GM23338 (cell line): ENCODE measurements around the gene CDIPT. TPM values are rescaled to one million over a fixed set of nuclear protein-coding genes. Genes with fewer than 3 reads are reported as not detected.

ENCODE experiments used
- ATAC-seq: fragments of 200-7000 bp; cut with Tn5 transposase; 3 replicates; pipeline ENCODE4 v1.9.1; 2020
- DNase-seq: peaks from one replicate; pipeline ENCODE4 v3.0.0-alpha.2; 2015; ENCODE audit warnings: low spot score
- H2AFZ ChIP-seq: fragments of 200-600 bp; sonication (generic); 2 replicates; pipeline ENCODE4 v1.8.0; 2016; ENCODE audit warnings: antibody characterized with exemption, mild to moderate bottlenecking, moderate library complexity
- H3F3A ChIP-seq: fragments of 200-600 bp; sonication (generic); replicated peaks from 2 replicates; pipeline ENCODE4 v1.8.0; 2017; ENCODE audit warnings: antibody characterized with exemption, mixed run types, low read depth
- H3K27ac ChIP-seq: fragments of 200-600 bp; sonication (generic); 2 replicates; pipeline ENCODE4 v1.6.1; 2016; ENCODE audit warnings: low read depth
- H3K27me3 ChIP-seq: fragments of 200-600 bp; sonication (generic); 2 replicates; pipeline ENCODE4 v1.8.0; 2016; ENCODE audit warnings: mild to moderate bottlenecking, mixed run types, moderate library complexity; ENCODE audit not compliant: insufficient read depth
- H3K36me3 ChIP-seq: fragments of 200-600 bp; sonication (generic); 2 replicates; pipeline ENCODE4 v1.8.0; 2016; ENCODE audit warnings: mild to moderate bottlenecking; ENCODE audit not compliant: insufficient read depth
- H3K4me1 ChIP-seq: fragments of 200-600 bp; sonication (generic); 2 replicates; pipeline ENCODE4 v1.8.0; 2016; ENCODE audit warnings: mild to moderate bottlenecking, moderate library complexity; ENCODE audit not compliant: insufficient read depth
- H3K4me2 ChIP-seq: fragments of 200-600 bp; sonication (generic); 2 replicates; pipeline ENCODE4 v1.7.1; 2017; ENCODE audit warnings: mixed run types
- H3K4me3 ChIP-seq: fragments of 200-600 bp; sonication (generic); 2 replicates; pipeline ENCODE4 v1.6.1; 2016; ENCODE audit warnings: mixed run types
- H3K79me2 ChIP-seq: fragments of 200-600 bp; sonication (generic); replicated peaks from 2 replicates; pipeline ENCODE4 v1.8.0; 2017; ENCODE audit warnings: mild to moderate bottlenecking; ENCODE audit not compliant: insufficient read depth
- H3K9me2 ChIP-seq: fragments of 200-600 bp; sonication (generic); 2 replicates; pipeline ENCODE4 v1.8.0; 2017; ENCODE audit not compliant: insufficient read depth
- H4K20me1 ChIP-seq: fragments of 200-600 bp; sonication (generic); replicated peaks from 2 replicates; pipeline ENCODE4 v1.8.0; 2017; ENCODE audit warnings: mild to moderate bottlenecking; ENCODE audit not compliant: insufficient read depth
- H3K27ac Mint-ChIP-seq: 2 replicates; pipeline ENCODE4 v1.8.0; 2020; ENCODE audit warnings: inconsistent platforms, mild to moderate bottlenecking, moderate library complexity, mixed read lengths
- H3K27me3 Mint-ChIP-seq: 3 replicates; pipeline ENCODE4 v1.8.0; 2022; ENCODE audit warnings: low read depth, mild to moderate bottlenecking, moderate library complexity, mixed read lengths, inconsistent platforms; ENCODE audit not compliant: insufficient read depth, poor library complexity
- H3K36me3 Mint-ChIP-seq: 3 replicates; pipeline ENCODE4 v1.8.0; 2021; ENCODE audit warnings: low read depth, mild to moderate bottlenecking, inconsistent platforms, moderate library complexity, mixed read lengths
- H3K4me1 Mint-ChIP-seq: 3 replicates; pipeline ENCODE4 v1.8.0; 2020; ENCODE audit warnings: mild to moderate bottlenecking, inconsistent platforms, mixed read lengths
- H3K4me3 Mint-ChIP-seq: 3 replicates; pipeline ENCODE4 v1.8.0; 2021; ENCODE audit warnings: moderate library complexity, mild to moderate bottlenecking, inconsistent platforms, mixed read lengths
- H3K9me3 Mint-ChIP-seq: 3 replicates; pipeline ENCODE4 v1.8.0; 2020; ENCODE audit warnings: moderate library complexity, mild to moderate bottlenecking, inconsistent platforms, mixed read lengths
- CREB1 ChIP-seq: fragments of 250-450 bp; sonication (Bioruptor Pico); IDR thresholded peaks from 2 replicates; pipeline ENCODE4 v1.5.0; 2020; ENCODE audit warnings: low read depth, mild to moderate bottlenecking, moderate library complexity
- EZH2 ChIP-seq: fragments of 200-600 bp; sonication (generic); IDR thresholded peaks from one replicate; pipeline ENCODE4 v1.8.0; 2017; ENCODE audit warnings: antibody characterized with exemption, mild to moderate bottlenecking, low read depth; ENCODE audit not compliant: unreplicated experiment
- EZH2phosphoT487 ChIP-seq: fragments of 200-600 bp; sonication (generic); IDR thresholded peaks from one replicate; pipeline ENCODE4 v1.8.1; 2018; ENCODE audit warnings: antibody characterized with exemption; ENCODE audit not compliant: unreplicated experiment
- JUNB ChIP-seq: IDR thresholded peaks from one replicate; pipeline ENCODE4 v1.6.1; 2016; ENCODE audit warnings: antibody characterized with exemption; ENCODE audit not compliant: unreplicated experiment
- NANOG ChIP-seq: IDR thresholded peaks from 2 replicates; pipeline ENCODE4 v1.6.1; 2016; ENCODE audit warnings: antibody characterized with exemption, borderline replicate concordance
- POLR2AphosphoS5 ChIP-seq: IDR thresholded peaks from 2 replicates; pipeline ENCODE4 v1.6.1; 2016; ENCODE audit warnings: antibody characterized with exemption, low read depth
- STAT1 ChIP-seq: IDR thresholded peaks from one replicate; pipeline ENCODE4 v1.6.1; 2016; ENCODE audit warnings: antibody characterized with exemption; ENCODE audit not compliant: unreplicated experiment
- ZNF114 ChIP-seq: fragments of 250-450 bp; sonication (Bioruptor Pico); IDR thresholded peaks from 2 replicates; pipeline ENCODE4 v1.5.0; 2020; ENCODE audit warnings: mild to moderate bottlenecking, moderate library complexity
- ZNF331 ChIP-seq: fragments of 250-450 bp; sonication (Bioruptor Pico); IDR thresholded peaks from 2 replicates; pipeline ENCODE4 v1.5.0; 2020; ENCODE audit warnings: low read depth, mild to moderate bottlenecking, moderate library complexity
- polyA plus RNA-seq: library from polyadenylated mRNA; unstranded; fragments of >200 nt; fragmentation: Nextera tagmentation; extraction: Ambion mirVana; gene quantifications from 2 replicates; pipeline ENCODE4 v1.2.1, GENCODE V29; 2016
- total RNA-seq: library from RNA; depleted of rRNA; stranded (reverse); fragments of >200 nt; shearing (Covaris generic); gene quantifications from 2 replicates; pipeline ENCODE4 v1.2.3, GENCODE V29; 2014
- TF ChIP-seq, protein P1 (sequence below): IDR thresholded peaks from 2 replicates; pipeline ENCODE4 v1.6.1; 2016; ENCODE audit warnings: antibody characterized with exemption
- TF ChIP-seq, protein P2 (sequence below), 2 experiments: fragments of 200-600 bp in 1 of 2; sonication (generic) in 1 of 2; conservative IDR thresholded peaks; 2 replicates each; pipeline versions ENCODE4 v1.5.1 to v1.6.1; 2016 to 2017; ENCODE audit warnings: antibody characterized with exemption in 2 of 2, low read depth in 2 of 2, mild to moderate bottlenecking in 2 of 2, moderate library complexity in 1 of 2
- TF ChIP-seq, protein P3 (sequence below): IDR thresholded peaks from one replicate; pipeline ENCODE4 v1.6.1; 2018; ENCODE audit warnings: antibody characterized with exemption; ENCODE audit not compliant: unreplicated experiment
- TF ChIP-seq, protein P4 (sequence below): fragments of 250-450 bp; sonication (Bioruptor Pico); IDR thresholded peaks from 2 replicates; pipeline ENCODE4 v1.5.0; 2020; ENCODE audit warnings: mild to moderate bottlenecking, moderate library complexity

Gene CDIPT
- total and polyA plus RNA-seq, 2 experiments from 2014 or later, result 36.2 to 78.1 TPM

DNA sequence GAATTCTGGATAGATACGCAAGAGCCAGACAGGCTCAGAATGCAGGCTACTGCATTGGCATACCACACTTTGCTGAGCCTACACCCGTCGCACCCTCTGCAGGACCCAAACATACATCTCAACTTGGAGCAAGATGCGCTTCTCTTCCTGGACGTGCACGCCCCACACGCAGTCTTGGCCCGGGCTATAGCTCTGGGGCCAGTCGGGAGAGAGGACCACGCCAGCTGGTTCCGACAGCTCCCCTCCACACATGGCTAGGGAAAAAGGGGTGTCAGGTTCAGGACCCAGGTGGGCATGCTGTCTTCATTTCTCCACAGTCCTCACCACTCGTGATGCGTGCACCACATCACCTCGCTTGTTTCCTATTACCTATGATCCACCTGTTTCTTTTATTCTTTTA lies 15.1 kb upstream of the CDIPT start:
- Histone ChIP-seq H3K9me2 (no peaks in the 10 kb centered on the region), H3K79me2 (no peaks in the 10 kb centered on the region), H4K20me1 (no peaks in the 10 kb centered on the region; the same call in 1 of the 2 replicates), H3F3A (peaks cover 6% of the 10 kb centered on the region; the same call in 1 of the 2 replicates), H3K36me3 (no peaks in the 10 kb centered on the region; the same call in 1 of the 2 replicates), H3K27me3 (no peaks in the 10 kb centered on the region), H3K4me1 (peaks cover 4% of the 10 kb centered on the region), H3K4me2 (no peak overlapping the region), H3K4me3 (no peak overlapping the region), H3K27ac (peak overlapping the region; percentile 80), H2AFZ (no peak overlapping the region)
- H3K27ac Mint-ChIP-seq, result peak overlapping the region; percentile 90
- ATAC-seq, result no peak
- H3K4me1 Mint-ChIP-seq, result peaks cover 12% of the 10 kb centered on the region
- no peak overlapping the region for H3K4me3 Mint-ChIP-seq
- H3K36me3 Mint-ChIP-seq, result peaks cover 12% of the 10 kb centered on the region; the same call in 1 of the 3 replicates
- H3K27me3 Mint-ChIP-seq, result peaks cover 12% of the 10 kb centered on the region
- no peak for DNase-seq
- no peaks in the 10 kb centered on the region; the same call in 1 of the 3 replicates for H3K9me3 Mint-ChIP-seq
- no peak for TF ChIP-seq ZNF114 (CRISPR knock-in tag)
- TF ChIP-seq, protein P1, sequence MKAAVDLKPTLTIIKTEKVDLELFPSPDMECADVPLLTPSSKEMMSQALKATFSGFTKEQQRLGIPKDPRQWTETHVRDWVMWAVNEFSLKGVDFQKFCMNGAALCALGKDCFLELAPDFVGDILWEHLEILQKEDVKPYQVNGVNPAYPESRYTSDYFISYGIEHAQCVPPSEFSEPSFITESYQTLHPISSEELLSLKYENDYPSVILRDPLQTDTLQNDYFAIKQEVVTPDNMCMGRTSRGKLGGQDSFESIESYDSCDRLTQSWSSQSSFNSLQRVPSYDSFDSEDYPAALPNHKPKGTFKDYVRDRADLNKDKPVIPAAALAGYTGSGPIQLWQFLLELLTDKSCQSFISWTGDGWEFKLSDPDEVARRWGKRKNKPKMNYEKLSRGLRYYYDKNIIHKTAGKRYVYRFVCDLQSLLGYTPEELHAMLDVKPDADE, result no peak
- TF ChIP-seq, protein P2, sequence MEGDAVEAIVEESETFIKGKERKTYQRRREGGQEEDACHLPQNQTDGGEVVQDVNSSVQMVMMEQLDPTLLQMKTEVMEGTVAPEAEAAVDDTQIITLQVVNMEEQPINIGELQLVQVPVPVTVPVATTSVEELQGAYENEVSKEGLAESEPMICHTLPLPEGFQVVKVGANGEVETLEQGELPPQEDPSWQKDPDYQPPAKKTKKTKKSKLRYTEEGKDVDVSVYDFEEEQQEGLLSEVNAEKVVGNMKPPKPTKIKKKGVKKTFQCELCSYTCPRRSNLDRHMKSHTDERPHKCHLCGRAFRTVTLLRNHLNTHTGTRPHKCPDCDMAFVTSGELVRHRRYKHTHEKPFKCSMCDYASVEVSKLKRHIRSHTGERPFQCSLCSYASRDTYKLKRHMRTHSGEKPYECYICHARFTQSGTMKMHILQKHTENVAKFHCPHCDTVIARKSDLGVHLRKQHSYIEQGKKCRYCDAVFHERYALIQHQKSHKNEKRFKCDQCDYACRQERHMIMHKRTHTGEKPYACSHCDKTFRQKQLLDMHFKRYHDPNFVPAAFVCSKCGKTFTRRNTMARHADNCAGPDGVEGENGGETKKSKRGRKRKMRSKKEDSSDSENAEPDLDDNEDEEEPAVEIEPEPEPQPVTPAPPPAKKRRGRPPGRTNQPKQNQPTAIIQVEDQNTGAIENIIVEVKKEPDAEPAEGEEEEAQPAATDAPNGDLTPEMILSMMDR (conservative IDR thresholded peaks at IDR 0.05; ENCODE audit: low read depth in 2 of 2), result no peak
- TF ChIP-seq CREB1 (CRISPR knock-in tag), result no peak
- TF ChIP-seq POLR2AphosphoS5, result no peak
- no peak for TF ChIP-seq NANOG
- TF ChIP-seq, protein P3, sequence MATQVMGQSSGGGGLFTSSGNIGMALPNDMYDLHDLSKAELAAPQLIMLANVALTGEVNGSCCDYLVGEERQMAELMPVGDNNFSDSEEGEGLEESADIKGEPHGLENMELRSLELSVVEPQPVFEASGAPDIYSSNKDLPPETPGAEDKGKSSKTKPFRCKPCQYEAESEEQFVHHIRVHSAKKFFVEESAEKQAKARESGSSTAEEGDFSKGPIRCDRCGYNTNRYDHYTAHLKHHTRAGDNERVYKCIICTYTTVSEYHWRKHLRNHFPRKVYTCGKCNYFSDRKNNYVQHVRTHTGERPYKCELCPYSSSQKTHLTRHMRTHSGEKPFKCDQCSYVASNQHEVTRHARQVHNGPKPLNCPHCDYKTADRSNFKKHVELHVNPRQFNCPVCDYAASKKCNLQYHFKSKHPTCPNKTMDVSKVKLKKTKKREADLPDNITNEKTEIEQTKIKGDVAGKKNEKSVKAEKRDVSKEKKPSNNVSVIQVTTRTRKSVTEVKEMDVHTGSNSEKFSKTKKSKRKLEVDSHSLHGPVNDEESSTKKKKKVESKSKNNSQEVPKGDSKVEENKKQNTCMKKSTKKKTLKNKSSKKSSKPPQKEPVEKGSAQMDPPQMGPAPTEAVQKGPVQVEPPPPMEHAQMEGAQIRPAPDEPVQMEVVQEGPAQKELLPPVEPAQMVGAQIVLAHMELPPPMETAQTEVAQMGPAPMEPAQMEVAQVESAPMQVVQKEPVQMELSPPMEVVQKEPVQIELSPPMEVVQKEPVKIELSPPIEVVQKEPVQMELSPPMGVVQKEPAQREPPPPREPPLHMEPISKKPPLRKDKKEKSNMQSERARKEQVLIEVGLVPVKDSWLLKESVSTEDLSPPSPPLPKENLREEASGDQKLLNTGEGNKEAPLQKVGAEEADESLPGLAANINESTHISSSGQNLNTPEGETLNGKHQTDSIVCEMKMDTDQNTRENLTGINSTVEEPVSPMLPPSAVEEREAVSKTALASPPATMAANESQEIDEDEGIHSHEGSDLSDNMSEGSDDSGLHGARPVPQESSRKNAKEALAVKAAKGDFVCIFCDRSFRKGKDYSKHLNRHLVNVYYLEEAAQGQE, result no peak
- TF ChIP-seq JUNB, result no peak
- TF ChIP-seq, protein P4, sequence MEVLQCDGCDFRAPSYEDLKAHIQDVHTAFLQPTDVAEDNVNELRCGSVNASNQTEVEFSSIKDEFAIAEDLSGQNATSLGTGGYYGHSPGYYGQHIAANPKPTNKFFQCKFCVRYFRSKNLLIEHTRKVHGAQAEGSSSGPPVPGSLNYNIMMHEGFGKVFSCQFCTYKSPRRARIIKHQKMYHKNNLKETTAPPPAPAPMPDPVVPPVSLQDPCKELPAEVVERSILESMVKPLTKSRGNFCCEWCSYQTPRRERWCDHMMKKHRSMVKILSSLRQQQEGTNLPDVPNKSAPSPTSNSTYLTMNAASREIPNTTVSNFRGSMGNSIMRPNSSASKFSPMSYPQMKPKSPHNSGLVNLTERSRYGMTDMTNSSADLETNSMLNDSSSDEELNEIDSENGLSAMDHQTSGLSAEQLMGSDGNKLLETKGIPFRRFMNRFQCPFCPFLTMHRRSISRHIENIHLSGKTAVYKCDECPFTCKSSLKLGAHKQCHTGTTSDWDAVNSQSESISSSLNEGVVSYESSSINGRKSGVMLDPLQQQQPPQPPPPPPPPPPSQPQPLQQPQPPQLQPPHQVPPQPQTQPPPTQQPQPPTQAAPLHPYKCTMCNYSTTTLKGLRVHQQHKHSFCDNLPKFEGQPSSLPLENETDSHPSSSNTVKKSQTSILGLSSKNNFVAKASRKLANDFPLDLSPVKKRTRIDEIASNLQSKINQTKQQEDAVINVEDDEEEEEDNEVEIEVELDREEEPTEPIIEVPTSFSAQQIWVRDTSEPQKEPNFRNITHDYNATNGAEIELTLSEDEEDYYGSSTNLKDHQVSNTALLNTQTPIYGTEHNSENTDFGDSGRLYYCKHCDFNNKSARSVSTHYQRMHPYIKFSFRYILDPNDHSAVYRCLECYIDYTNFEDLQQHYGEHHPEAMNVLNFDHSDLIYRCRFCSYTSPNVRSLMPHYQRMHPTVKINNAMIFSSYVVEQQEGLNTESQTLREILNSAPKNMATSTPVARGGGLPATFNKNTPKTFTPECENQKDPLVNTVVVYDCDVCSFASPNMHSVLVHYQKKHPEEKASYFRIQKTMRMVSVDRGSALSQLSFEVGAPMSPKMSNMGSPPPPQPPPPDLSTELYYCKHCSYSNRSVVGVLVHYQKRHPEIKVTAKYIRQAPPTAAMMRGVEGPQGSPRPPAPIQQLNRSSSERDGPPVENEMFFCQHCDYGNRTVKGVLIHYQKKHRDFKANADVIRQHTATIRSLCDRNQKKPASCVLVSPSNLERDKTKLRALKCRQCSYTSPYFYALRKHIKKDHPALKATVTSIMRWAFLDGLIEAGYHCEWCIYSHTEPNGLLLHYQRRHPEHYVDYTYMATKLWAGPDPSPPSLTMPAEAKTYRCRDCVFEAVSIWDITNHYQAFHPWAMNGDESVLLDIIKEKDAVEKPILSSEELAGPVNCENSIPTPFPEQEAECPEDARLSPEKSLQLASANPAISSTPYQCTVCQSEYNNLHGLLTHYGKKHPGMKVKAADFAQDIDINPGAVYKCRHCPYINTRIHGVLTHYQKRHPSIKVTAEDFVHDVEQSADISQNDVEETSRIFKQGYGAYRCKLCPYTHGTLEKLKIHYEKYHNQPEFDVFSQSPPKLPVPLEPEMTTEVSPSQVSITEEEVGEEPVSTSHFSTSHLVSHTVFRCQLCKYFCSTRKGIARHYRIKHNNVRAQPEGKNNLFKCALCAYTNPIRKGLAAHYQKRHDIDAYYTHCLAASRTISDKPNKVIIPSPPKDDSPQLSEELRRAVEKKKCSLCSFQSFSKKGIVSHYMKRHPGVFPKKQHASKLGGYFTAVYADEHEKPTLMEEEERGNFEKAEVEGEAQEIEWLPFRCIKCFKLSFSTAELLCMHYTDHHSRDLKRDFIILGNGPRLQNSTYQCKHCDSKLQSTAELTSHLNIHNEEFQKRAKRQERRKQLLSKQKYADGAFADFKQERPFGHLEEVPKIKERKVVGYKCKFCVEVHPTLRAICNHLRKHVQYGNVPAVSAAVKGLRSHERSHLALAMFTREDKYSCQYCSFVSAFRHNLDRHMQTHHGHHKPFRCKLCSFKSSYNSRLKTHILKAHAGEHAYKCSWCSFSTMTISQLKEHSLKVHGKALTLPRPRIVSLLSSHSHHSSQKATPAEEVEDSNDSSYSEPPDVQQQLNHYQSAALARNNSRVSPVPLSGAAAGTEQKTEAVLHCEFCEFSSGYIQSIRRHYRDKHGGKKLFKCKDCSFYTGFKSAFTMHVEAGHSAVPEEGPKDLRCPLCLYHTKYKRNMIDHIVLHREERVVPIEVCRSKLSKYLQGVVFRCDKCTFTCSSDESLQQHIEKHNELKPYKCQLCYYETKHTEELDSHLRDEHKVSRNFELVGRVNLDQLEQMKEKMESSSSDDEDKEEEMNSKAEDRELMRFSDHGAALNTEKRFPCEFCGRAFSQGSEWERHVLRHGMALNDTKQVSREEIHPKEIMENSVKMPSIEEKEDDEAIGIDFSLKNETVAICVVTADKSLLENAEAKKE, result no peak
- TF ChIP-seq EZH2, result no peak
- no peak for TF ChIP-seq STAT1
- TF ChIP-seq EZH2phosphoT487, result no peak
- TF ChIP-seq ZNF331 (CRISPR knock-in tag), result no peak
